Measurements from ENCODE around the gene SLC6A20.

Gene SLC6A20

GRCh38 chr3:45719655-45720487 is 76.5 kb downstream of the SLC6A20 start:
- no peak for DNase-seq (ENCODE audit: low read depth)

GRCh38 chr3:45716790-45717336 is 79.5 kb downstream of the SLC6A20 start:
- no peak for DNase-seq (ENCODE audit: low read depth)

- DNase-seq (ENCODE audit: low read depth): no peak
Observed at GRCh38 chr3:45715945-45716344, 80.4 kb downstream of the SLC6A20 start.

- no peak for DNase-seq (ENCODE audit: low read depth)
Observed at GRCh38 chr3:45712434-45713110, 83.8 kb downstream of the SLC6A20 start.

GRCh38 chr3:45711931-45712330 is 84.4 kb downstream of the SLC6A20 start:
- DNase-seq (ENCODE audit: low read depth): no peak

GRCh38 chr3:45705839-45706808 is 90.2 kb downstream of the SLC6A20 start:
- DNase-seq (ENCODE audit: low read depth): no peak

Measured in activated T-helper 9 cell treated with anti-CD3 and anti-CD28 coated beads, Interleukin-2, amount 50 U/mL, for 16 hours (primary cell).